HepG2 (cell line): ENCODE measurements around the gene SLC35B1. TPM values are rescaled to one million over a fixed set of nuclear protein-coding genes. Genes with fewer than 3 reads are reported as not detected.

Experiments
- ARID4A ChIP-seq: sonication (generic); formaldehyde crosslinking; IDR thresholded peaks from 2 replicates; pipeline ENCODE4 v1.5.0; 2020; ENCODE audit warnings: mild to moderate bottlenecking, missing genetic modification reagents, borderline replicate concordance
- ATM ChIP-seq: fragments of 450-650 bp; IDR thresholded peaks from 2 replicates; pipeline ENCODE4 v1.7.1; 2017; ENCODE audit warnings: mild to moderate bottlenecking, borderline replicate concordance
- CHD4 ChIP-seq: fragments of 200-600 bp; sonication (generic); IDR thresholded peaks from 2 replicates; pipeline ENCODE4 v1.7.0; 2017; ENCODE audit warnings: mild to moderate bottlenecking, low read length, borderline replicate concordance
- GTF2F1 ChIP-seq: fragments of 150-350 bp; IDR thresholded peaks from 2 replicates; pipeline ENCODE4 v1.6.1; 2014; ENCODE audit warnings: low read length
- HIVEP1 ChIP-seq: sonication (generic); formaldehyde crosslinking; IDR thresholded peaks from 2 replicates; pipeline ENCODE4 v1.4.0; 2020; ENCODE audit warnings: mild to moderate bottlenecking, missing genetic modification reagents
- KDM2A ChIP-seq: sonication (generic); formaldehyde crosslinking; IDR thresholded peaks from 2 replicates; pipeline ENCODE4 v1.4.0; 2020; ENCODE audit warnings: low read depth, missing genetic modification reagents, borderline replicate concordance
- NFRKB ChIP-seq: fragments of 450-650 bp; IDR thresholded peaks from 2 replicates; pipeline ENCODE4 v1.6.1; 2017
- RAD51 ChIP-seq: fragments of 450-650 bp; IDR thresholded peaks from 2 replicates; pipeline ENCODE4 v1.6.1; 2016; ENCODE audit warnings: borderline replicate concordance
- SIN3A ChIP-seq: IDR thresholded peaks from 2 replicates; pipeline ENCODE4 v1.6.1; 2011; ENCODE audit warnings: low read depth, mild to moderate bottlenecking, control low read depth, low read length, borderline replicate concordance
- TOPORS ChIP-seq: sonication (generic); formaldehyde crosslinking; IDR thresholded peaks from 2 replicates; pipeline ENCODE4 v1.8.0; 2023; ENCODE audit warnings: mild to moderate bottlenecking, missing genetic modification reagents
- ZNF225 ChIP-seq: sonication (generic); formaldehyde crosslinking; IDR thresholded peaks from 2 replicates; pipeline ENCODE4 v1.4.0; 2020; ENCODE audit warnings: mild to moderate bottlenecking, missing genetic modification reagents
- ZNF253 ChIP-seq: sonication (generic); formaldehyde crosslinking; IDR thresholded peaks from 2 replicates; pipeline ENCODE4 v1.8.0; 2022; ENCODE audit warnings: mild to moderate bottlenecking, missing genetic modification reagents, borderline replicate concordance
- ZNF441 ChIP-seq: sonication (generic); formaldehyde crosslinking; IDR thresholded peaks from 2 replicates; pipeline ENCODE4 v1.7.0; 2021; ENCODE audit warnings: missing genetic modification reagents, borderline replicate concordance
- ZNF598 ChIP-seq: sonication (generic); formaldehyde crosslinking; IDR thresholded peaks from 2 replicates; pipeline ENCODE4 v1.5.1; 2020; ENCODE audit warnings: mild to moderate bottlenecking, missing genetic modification reagents, borderline replicate concordance
- ZNF607 ChIP-seq: sonication (generic); formaldehyde crosslinking; IDR thresholded peaks from 2 replicates; pipeline ENCODE4 v1.5.1; 2020; ENCODE audit warnings: missing genetic modification reagents, mild to moderate bottlenecking, borderline replicate concordance
- ZNF674 ChIP-seq: sonication (generic); formaldehyde crosslinking; IDR thresholded peaks from 2 replicates; pipeline ENCODE4 v1.5.0; 2020; ENCODE audit warnings: low read depth, mild to moderate bottlenecking, missing genetic modification reagents
- polyA plus RNA-seq, 8 experiments: library from polyadenylated mRNA; depleted of rRNA in 3 of 8; stranded (reverse) in 7 of 8; unstranded in 1 of 8; fragments of >200 nt; fragmentation: Illumina TruSeq in 4 of 8; extraction: Trizol in 4 of 8; gene quantifications; 2 replicates each; pipeline versions ENCODE4 v1.2.1 to v1.2.3, GENCODE V29; 2011 to 2016; ENCODE audit warnings: low read depth in 4 of 8, missing spikeins in 1 of 8, mixed read lengths in 1 of 8; ENCODE audit not compliant: insufficient read depth in 1 of 8
- total RNA-seq, 5 experiments: library from RNA; depleted of rRNA; stranded (reverse); fragments of >200 nt; fragmentation: Illumina TruSeq; extraction: Trizol; gene quantifications; 2 replicates each; pipeline ENCODE4 v1.2.3, GENCODE V29; 2016; ENCODE audit warnings: low read depth in 1 of 5
- TF ChIP-seq, protein P1 (sequence below): sonication (generic); formaldehyde crosslinking; IDR thresholded peaks from 2 replicates; pipeline ENCODE4 v1.4.0; 2020; ENCODE audit warnings: low read depth, mild to moderate bottlenecking, missing genetic modification reagents
- TF ChIP-seq, protein P2 (sequence below): sonication (generic); formaldehyde crosslinking; IDR thresholded peaks from 2 replicates; pipeline ENCODE4 v1.5.0; 2020; ENCODE audit warnings: missing genetic modification reagents
- TF ChIP-seq, protein P3 (sequence below): sonication (generic); formaldehyde crosslinking; IDR thresholded peaks from 2 replicates; pipeline ENCODE4 v1.4.0; 2020; ENCODE audit warnings: missing genetic modification reagents

SLC35B1 gene
- total and polyA plus RNA-seq, 2 of the 13 experiments (the other 11 are each of a cell fraction or from before 2014, with no cell fraction given) = 99.6 to 113 TPM

DNA sequence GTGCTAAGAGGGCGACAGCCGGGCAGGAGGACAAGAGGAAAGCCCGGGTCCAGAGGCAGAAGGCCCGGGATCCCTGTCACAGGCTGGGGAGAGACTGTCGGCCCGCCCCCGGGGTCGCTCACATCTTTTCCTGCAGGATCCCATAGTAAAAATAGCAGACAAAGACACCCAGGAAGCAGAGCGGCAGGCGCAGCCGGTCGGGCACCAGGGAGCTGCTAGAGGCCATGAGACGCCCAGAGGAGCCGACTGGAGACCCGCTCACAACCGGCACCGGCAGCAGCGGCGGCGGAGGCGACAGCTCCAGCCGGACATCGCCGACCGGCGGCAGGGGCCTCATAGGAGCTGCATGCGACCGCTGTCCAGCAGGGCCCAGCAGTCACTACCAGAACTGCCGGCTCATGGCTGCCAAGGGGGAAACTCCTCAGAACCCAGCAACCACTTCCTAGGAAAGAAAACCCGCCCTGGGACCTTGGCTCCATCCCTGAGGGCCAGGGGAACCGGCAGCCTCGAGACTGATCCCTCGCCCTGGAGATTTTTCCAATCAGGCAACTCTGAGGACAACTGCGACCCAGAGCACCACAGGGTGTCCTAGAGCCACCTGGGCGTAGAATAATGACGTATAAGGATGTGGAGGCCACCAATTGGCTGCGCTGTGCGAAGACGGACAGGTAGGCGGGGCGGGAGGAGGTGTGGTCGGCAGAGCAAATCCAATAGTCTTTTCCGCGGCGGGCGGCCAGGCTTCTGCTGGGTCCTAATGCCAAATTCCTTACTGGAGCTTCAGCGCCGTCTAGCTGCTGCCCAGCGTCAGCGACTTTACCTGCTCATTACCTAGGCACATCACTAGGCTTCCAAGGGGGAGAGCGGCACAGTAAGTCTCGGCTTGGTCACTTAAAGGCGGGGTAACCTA lies at the start of gene SLC35B1 (continued):
- TF ChIP-seq ARID4A (CRISPR knock-in tag) (peak; percentile 92), ZNF607 (CRISPR knock-in tag) (0 out of 2 replicates have a peak, but pooled peaks have one; percentile 54), TOPORS (no peak), CHD4 (no peak), GTF2F1 (no peak; the same call in 1 of the 2 replicates), NFRKB (no peak), ZNF598 (CRISPR knock-in tag) (peak; percentile 83), HIVEP1 (peak; percentile 75), ZNF674 (no peak), SIN3A (peak; percentile 69; the same call in 1 of the 2 replicates), KDM2A (CRISPR knock-in tag) (peak; percentile 97), ZNF253 (CRISPR knock-in tag) (no peak), ZNF225 (CRISPR knock-in tag) (no peak), RAD51 (no peak), ATM (no peak), ZNF441 (CRISPR knock-in tag) (peak; percentile 34; the same call in 1 of the 2 replicates)
- TF ChIP-seq, protein P1, sequence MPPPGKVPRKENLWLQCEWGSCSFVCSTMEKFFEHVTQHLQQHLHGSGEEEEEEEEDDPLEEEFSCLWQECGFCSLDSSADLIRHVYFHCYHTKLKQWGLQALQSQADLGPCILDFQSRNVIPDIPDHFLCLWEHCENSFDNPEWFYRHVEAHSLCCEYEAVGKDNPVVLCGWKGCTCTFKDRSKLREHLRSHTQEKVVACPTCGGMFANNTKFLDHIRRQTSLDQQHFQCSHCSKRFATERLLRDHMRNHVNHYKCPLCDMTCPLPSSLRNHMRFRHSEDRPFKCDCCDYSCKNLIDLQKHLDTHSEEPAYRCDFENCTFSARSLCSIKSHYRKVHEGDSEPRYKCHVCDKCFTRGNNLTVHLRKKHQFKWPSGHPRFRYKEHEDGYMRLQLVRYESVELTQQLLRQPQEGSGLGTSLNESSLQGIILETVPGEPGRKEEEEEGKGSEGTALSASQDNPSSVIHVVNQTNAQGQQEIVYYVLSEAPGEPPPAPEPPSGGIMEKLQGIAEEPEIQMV = 0 out of 2 replicates have a peak, but pooled peaks have one; percentile 52
- TF ChIP-seq, protein P2, sequence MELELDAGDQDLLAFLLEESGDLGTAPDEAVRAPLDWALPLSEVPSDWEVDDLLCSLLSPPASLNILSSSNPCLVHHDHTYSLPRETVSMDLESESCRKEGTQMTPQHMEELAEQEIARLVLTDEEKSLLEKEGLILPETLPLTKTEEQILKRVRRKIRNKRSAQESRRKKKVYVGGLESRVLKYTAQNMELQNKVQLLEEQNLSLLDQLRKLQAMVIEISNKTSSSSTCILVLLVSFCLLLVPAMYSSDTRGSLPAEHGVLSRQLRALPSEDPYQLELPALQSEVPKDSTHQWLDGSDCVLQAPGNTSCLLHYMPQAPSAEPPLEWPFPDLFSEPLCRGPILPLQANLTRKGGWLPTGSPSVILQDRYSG (CRISPR knock-in tag) = no peak
- TF ChIP-seq, protein P3, sequence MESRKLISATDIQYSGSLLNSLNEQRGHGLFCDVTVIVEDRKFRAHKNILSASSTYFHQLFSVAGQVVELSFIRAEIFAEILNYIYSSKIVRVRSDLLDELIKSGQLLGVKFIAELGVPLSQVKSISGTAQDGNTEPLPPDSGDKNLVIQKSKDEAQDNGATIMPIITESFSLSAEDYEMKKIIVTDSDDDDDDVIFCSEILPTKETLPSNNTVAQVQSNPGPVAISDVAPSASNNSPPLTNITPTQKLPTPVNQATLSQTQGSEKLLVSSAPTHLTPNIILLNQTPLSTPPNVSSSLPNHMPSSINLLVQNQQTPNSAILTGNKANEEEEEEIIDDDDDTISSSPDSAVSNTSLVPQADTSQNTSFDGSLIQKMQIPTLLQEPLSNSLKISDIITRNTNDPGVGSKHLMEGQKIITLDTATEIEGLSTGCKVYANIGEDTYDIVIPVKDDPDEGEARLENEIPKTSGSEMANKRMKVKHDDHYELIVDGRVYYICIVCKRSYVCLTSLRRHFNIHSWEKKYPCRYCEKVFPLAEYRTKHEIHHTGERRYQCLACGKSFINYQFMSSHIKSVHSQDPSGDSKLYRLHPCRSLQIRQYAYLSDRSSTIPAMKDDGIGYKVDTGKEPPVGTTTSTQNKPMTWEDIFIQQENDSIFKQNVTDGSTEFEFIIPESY (CRISPR knock-in tag) = peak; percentile 77
